Adrenal gland (tissue), 5 donors: ENCODE measurements around the gene MGAT1.

Experiments
- CTCF ChIP-seq, 6 experiments: fragments of 450-650 bp in 4 of 6; fragments of 200-600 bp in 2 of 6; sonication (generic) in 1 of 6; IDR thresholded peaks; 1 replicate in 5 of 6; 2 replicates in 1 of 6; pipeline versions ENCODE4 v1.5.1 to v1.8.0; 2016 to 2021; ENCODE audit warnings: antibody characterized with exemption in 6 of 6, mild to moderate bottlenecking in 2 of 6, moderate library complexity in 1 of 6
- POLR2A ChIP-seq, 2 donors: fragments of 450-650 bp; IDR thresholded peaks; one replicate each; pipeline ENCODE4 v1.6.1; 2017; ENCODE audit warnings: antibody characterized with exemption in 2 of 2, mild to moderate bottlenecking in 2 of 2, moderate library complexity in 1 of 2
- donor health status: DM: no; HTN: no; CAD: no.

- TF ChIP-seq CTCF (IDR thresholded peaks at IDR 0.05) (peak in 1 of 6 experiments; percentile 10), POLR2A (IDR thresholded peaks at IDR 0.05) (peak in 1 of 2 donors; percentile 37)
Observed at GRCh38 chr5:180809403-180810209, 7.0 kb upstream of the MGAT1 start.
